K562 (cell line): ENCODE data around the gene RNF34. TPM values are rescaled to one million over a fixed set of nuclear protein-coding genes. Genes with fewer than 3 reads are reported as not detected.

Experiments
- CEBPB ChIP-seq: fragments of 450-650 bp; IDR thresholded peaks from 2 replicates; pipeline ENCODE4 v1.6.1; 2016; ENCODE audit warnings: missing genetic modification characterization, missing compliant biosample characterization
- EGR1 ChIP-seq: fragments of 450-650 bp; conservative IDR thresholded peaks from 2 replicates; pipeline ENCODE4 v1.6.1; 2017; ENCODE audit warnings: mild to moderate bottlenecking
- FOXP1 ChIP-seq: sonication (generic); formaldehyde crosslinking; IDR thresholded peaks from 2 replicates; pipeline ENCODE4 v1.8.0; 2022; ENCODE audit warnings: mild to moderate bottlenecking, missing genetic modification reagents
- GTF2A2 ChIP-seq: IDR thresholded peaks from 2 replicates; pipeline ENCODE4 v1.6.1; 2016; ENCODE audit warnings: mild to moderate bottlenecking, missing genetic modification characterization, missing compliant biosample characterization
- GTF2F1 ChIP-seq: IDR thresholded peaks from 2 replicates; pipeline ENCODE4 v1.6.1; 2011; ENCODE audit warnings: low read depth, low read length, improper control_type of control experiment
- RAD21 ChIP-seq, 2 experiments: fragments of 250-450 bp in 1 of 2; fragments of 450-650 bp in 1 of 2; sonication (Bioruptor Pico) in 1 of 2; formaldehyde crosslinking in 1 of 2; IDR thresholded peaks in 1 of 2; conservative IDR thresholded peaks in 1 of 2; 2 replicates each; pipeline versions ENCODE4 v1.4.0 to v1.8.0; 2020 to 2022; ENCODE audit warnings: mild to moderate bottlenecking in 2 of 2, moderate library complexity in 1 of 2
- SMC3 ChIP-seq: conservative IDR thresholded peaks from 2 replicates; pipeline ENCODE4 v1.6.1; 2011; ENCODE audit warnings: low read depth, low read length, improper control_type of control experiment; ENCODE audit not compliant: insufficient read depth
- XRCC5 ChIP-seq: fragments of 200-400 bp; formaldehyde crosslinking; IDR thresholded peaks from 2 replicates; pipeline ENCODE4 v1.6.1; 2017; ENCODE audit warnings: low read depth, mild to moderate bottlenecking, low read length
- polyA plus RNA-seq, 8 experiments: library from polyadenylated mRNA; depleted of rRNA in 4 of 8; stranded (reverse) in 5 of 8; unstranded in 3 of 8; fragments of >200 nt; fragmentation: Nextera tagmentation in 2 of 8; fragmentation: Illumina TruSeq in 1 of 8; extraction: Ambion mirVana in 2 of 8; extraction: Trizol in 1 of 8; gene quantifications; 2 replicates each; pipeline versions ENCODE4 v1.2.1 to v1.2.3, GENCODE V29; 2011 to 2014; ENCODE audit warnings: inconsistent platforms in 1 of 8, missing spikeins in 1 of 8
- total RNA-seq, 7 experiments: library from RNA; depleted of rRNA in 6 of 7; stranded (reverse); fragments of >200 nt in 6 of 7; fragmentation: Illumina TruSeq in 2 of 7; extraction: Trizol in 2 of 7; gene quantifications; 2 replicates each; pipeline versions ENCODE4 v1.2.1 to v1.2.3, GENCODE V29; 2011 to 2021; ENCODE audit warnings: low replicate concordance in 1 of 7
- TF ChIP-seq, protein P1 (sequence below): fragments of 200-800 bp; sonication (Bioruptor generic); IDR thresholded peaks from 2 replicates; pipeline ENCODE4 v1.6.1; 2016; ENCODE audit warnings: missing genetic modification characterization, missing compliant biosample characterization
- TF ChIP-seq, protein P2 (sequence below): fragments of 450-650 bp; formaldehyde crosslinking; IDR thresholded peaks from 2 replicates; pipeline ENCODE4 v1.4.0; 2020; ENCODE audit warnings: mild to moderate bottlenecking, moderate library complexity
- TF ChIP-seq, protein P3 (sequence below): IDR thresholded peaks from 2 replicates; pipeline ENCODE4 v1.6.1; 2011; ENCODE audit warnings: borderline replicate concordance, low read depth, mild to moderate bottlenecking, moderate library complexity, low read length; ENCODE audit not compliant: insufficient read depth, poor library complexity, severe bottlenecking
- TF ChIP-seq, protein P4 (sequence below): fragments of 450-650 bp; IDR thresholded peaks from one replicate; pipeline ENCODE4 v1.6.1; 2018; ENCODE audit warnings: mild to moderate bottlenecking, moderate library complexity; ENCODE audit not compliant: partially characterized antibody
- TF ChIP-seq, protein P5 (sequence below): sonication (generic); formaldehyde crosslinking; IDR thresholded peaks from 2 replicates; pipeline ENCODE4 v1.8.1; 2022; ENCODE audit warnings: missing genetic modification reagents

RNF34 gene
- total and polyA plus RNA-seq, 9 of the 15 experiments (the other 6 are each of a cell fraction or from before 2014, with no cell fraction given): 41.7 to 88.9 (median 54.1) TPM

DNA sequence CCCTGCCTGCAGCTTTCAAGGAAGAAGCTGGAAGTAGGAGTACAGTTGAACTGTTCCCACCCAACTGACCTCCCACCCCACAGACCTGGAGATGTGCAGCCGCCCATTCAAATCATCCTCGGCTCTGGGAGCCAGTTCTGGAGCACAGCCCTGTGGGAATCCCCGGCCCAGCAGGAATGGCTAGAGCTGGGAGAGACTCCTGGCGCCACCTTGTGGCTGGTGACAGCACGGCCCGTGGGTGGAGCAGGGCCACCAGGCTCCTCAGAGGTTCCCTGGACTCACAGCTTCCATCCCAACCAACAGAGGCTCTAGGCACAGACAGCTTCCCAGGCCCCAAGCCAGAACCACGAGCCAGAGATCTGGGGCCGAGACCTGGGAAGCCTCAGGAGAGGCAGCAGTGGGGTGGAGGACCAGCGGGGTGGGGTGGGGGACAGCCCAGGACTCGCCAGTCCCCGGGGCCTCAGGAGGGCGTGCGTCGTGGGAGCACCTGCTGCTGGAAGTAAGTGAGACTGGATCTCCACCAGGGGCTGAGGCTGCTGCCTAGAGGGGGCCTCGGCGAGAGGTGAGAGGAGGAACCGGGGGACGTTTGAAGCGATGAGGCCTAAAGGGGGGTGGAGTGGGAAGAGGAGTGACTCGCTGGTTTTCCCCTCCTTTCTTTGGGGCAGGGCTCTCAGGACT lies 43.4 kb downstream of the RNF34 start (continued):
- TF ChIP-seq, protein P1, sequence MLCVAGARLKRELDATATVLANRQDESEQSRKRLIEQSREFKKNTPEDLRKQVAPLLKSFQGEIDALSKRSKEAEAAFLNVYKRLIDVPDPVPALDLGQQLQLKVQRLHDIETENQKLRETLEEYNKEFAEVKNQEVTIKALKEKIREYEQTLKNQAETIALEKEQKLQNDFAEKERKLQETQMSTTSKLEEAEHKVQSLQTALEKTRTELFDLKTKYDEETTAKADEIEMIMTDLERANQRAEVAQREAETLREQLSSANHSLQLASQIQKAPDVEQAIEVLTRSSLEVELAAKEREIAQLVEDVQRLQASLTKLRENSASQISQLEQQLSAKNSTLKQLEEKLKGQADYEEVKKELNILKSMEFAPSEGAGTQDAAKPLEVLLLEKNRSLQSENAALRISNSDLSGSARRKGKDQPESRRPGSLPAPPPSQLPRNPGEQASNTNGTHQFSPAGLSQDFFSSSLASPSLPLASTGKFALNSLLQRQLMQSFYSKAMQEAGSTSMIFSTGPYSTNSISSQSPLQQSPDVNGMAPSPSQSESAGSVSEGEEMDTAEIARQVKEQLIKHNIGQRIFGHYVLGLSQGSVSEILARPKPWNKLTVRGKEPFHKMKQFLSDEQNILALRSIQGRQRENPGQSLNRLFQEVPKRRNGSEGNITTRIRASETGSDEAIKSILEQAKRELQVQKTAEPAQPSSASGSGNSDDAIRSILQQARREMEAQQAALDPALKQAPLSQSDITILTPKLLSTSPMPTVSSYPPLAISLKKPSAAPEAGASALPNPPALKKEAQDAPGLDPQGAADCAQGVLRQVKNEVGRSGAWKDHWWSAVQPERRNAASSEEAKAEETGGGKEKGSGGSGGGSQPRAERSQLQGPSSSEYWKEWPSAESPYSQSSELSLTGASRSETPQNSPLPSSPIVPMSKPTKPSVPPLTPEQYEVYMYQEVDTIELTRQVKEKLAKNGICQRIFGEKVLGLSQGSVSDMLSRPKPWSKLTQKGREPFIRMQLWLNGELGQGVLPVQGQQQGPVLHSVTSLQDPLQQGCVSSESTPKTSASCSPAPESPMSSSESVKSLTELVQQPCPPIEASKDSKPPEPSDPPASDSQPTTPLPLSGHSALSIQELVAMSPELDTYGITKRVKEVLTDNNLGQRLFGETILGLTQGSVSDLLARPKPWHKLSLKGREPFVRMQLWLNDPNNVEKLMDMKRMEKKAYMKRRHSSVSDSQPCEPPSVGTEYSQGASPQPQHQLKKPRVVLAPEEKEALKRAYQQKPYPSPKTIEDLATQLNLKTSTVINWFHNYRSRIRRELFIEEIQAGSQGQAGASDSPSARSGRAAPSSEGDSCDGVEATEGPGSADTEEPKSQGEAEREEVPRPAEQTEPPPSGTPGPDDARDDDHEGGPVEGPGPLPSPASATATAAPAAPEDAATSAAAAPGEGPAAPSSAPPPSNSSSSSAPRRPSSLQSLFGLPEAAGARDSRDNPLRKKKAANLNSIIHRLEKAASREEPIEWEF (CRISPR knock-in tag): no peak
- TF ChIP-seq, protein P2, sequence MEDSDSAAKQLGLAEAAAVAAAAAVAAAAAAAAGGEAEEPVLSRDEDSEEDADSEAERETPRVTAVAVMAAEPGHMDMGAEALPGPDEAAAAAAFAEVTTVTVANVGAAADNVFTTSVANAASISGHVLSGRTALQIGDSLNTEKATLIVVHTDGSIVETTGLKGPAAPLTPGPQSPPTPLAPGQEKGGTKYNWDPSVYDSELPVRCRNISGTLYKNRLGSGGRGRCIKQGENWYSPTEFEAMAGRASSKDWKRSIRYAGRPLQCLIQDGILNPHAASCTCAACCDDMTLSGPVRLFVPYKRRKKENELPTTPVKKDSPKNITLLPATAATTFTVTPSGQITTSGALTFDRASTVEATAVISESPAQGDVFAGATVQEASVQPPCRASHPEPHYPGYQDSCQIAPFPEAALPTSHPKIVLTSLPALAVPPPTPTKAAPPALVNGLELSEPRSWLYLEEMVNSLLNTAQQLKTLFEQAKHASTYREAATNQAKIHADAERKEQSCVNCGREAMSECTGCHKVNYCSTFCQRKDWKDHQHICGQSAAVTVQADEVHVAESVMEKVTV (CRISPR knock-in tag): peak; percentile 33; the same call in 1 of the 2 replicates
- TF ChIP-seq FOXP1 (CRISPR knock-in tag) (0 out of 2 replicates have a peak, but pooled peaks have one; percentile 22), SMC3 (peak; percentile 89), EGR1 (peak; percentile 68), GTF2F1 (no peak), RAD21 (CRISPR knock-in tag; conservative IDR thresholded peaks at IDR 0.05 in 1 of 2, IDR thresholded peaks at IDR 0.05 in 1 of 2) (peak; percentile 58 to 79), XRCC5 (0 out of 2 replicates have a peak, but pooled peaks have one; percentile 51), CEBPB (tag) (no peak), GTF2A2 (no peak)
- TF ChIP-seq, protein P3, sequence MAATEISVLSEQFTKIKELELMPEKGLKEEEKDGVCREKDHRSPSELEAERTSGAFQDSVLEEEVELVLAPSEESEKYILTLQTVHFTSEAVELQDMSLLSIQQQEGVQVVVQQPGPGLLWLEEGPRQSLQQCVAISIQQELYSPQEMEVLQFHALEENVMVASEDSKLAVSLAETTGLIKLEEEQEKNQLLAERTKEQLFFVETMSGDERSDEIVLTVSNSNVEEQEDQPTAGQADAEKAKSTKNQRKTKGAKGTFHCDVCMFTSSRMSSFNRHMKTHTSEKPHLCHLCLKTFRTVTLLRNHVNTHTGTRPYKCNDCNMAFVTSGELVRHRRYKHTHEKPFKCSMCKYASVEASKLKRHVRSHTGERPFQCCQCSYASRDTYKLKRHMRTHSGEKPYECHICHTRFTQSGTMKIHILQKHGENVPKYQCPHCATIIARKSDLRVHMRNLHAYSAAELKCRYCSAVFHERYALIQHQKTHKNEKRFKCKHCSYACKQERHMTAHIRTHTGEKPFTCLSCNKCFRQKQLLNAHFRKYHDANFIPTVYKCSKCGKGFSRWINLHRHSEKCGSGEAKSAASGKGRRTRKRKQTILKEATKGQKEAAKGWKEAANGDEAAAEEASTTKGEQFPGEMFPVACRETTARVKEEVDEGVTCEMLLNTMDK: peak; percentile 96
- TF ChIP-seq, protein P4, sequence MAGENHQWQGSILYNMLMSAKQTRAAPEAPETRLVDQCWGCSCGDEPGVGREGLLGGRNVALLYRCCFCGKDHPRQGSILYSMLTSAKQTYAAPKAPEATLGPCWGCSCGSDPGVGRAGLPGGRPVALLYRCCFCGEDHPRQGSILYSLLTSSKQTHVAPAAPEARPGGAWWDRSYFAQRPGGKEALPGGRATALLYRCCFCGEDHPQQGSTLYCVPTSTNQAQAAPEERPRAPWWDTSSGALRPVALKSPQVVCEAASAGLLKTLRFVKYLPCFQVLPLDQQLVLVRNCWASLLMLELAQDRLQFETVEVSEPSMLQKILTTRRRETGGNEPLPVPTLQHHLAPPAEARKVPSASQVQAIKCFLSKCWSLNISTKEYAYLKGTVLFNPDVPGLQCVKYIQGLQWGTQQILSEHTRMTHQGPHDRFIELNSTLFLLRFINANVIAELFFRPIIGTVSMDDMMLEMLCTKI: no peak
- TF ChIP-seq, protein P5, sequence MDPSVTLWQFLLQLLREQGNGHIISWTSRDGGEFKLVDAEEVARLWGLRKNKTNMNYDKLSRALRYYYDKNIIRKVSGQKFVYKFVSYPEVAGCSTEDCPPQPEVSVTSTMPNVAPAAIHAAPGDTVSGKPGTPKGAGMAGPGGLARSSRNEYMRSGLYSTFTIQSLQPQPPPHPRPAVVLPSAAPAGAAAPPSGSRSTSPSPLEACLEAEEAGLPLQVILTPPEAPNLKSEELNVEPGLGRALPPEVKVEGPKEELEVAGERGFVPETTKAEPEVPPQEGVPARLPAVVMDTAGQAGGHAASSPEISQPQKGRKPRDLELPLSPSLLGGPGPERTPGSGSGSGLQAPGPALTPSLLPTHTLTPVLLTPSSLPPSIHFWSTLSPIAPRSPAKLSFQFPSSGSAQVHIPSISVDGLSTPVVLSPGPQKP: no peak
